GM18508 (cell line): ENCODE measurements around the gene UBR2.
"Not testable (repeated sequence)": the region's sequence is repeated elsewhere in the genome, so short reads cannot be mapped to it uniquely, and the experiment has no call there.

Source experiments
- ATAC-seq: cut with Tn5 transposase; IDR thresholded peaks from one replicate; pipeline ENCODE4 v1.9.1; 2021; ENCODE audit warnings: moderate number of reproducible peaks; ENCODE audit not compliant: insufficient read depth, unreplicated experiment

Gene UBR2

GRCh38 chr6:42689371-42689770 is 125.5 kb downstream of the UBR2 start:
- ATAC-seq, result no peak

GRCh38 chr6:42690151-42690702 is 126.4 kb downstream of the UBR2 start:
- ATAC-seq, result no peak

DNA sequence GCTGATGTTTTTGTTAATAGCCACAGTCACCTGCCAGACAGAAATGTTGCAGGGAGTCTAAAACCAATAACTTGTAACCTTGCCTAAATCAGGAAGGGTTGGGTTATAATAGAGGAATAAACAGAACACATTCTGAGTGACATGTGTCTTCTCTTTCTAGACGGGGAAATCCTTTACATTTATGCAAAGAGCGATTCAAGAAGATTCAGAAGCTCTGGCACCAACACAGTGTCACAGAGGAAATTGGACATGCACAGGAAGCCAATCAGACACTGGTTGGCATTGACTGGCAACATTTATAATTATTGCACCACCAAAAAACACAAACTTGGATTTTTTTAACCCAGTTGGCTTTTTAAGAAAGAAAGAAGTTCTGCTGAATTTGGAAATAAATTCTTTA is 127.0 kb downstream of the UBR2 start:
- ATAC-seq, result no peak

DNA sequence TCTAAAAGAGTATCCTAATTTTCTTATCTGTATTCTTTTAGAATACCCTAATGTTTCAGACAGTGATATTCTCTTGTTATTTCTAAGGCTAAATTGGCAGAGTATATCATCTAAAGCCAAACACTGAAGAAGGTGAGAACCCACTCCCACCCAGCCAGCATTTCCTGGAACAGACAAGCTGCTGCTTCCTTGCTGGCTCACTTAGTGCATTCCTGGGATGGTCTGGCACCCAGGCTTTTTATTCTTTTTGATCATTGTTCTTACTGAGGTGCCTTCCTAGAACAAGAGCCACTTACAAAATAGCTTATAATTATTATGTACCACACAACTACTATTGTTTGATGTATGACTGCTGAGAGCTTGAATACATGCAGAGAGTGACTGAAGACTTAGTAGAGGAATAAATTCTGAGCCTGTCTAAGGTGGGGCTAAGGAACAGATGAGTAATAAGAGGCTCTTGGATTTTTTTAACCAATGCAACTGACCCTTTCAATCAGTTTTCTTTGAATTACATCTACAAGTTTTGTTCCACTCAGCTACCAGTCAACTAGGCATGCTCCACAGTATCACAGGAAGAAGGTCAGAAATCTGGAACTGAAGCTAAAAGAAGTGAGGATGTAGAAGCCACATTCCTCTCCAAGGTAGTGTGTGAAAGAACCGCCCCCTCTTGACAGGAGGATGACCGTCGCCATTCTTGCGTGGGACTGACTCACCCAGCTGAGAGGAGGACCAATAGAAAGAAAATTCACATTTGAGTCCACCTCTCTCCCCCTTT is 128.5 kb downstream of the UBR2 start:
- no peak for ATAC-seq

- ATAC-seq, result no peak
Observed at GRCh38 chr6:42693725-42694323, 130.0 kb downstream of the UBR2 start.

- no peak for ATAC-seq
Observed at GRCh38 chr6:42694586-42694985, 130.8 kb downstream of the UBR2 start.

DNA sequence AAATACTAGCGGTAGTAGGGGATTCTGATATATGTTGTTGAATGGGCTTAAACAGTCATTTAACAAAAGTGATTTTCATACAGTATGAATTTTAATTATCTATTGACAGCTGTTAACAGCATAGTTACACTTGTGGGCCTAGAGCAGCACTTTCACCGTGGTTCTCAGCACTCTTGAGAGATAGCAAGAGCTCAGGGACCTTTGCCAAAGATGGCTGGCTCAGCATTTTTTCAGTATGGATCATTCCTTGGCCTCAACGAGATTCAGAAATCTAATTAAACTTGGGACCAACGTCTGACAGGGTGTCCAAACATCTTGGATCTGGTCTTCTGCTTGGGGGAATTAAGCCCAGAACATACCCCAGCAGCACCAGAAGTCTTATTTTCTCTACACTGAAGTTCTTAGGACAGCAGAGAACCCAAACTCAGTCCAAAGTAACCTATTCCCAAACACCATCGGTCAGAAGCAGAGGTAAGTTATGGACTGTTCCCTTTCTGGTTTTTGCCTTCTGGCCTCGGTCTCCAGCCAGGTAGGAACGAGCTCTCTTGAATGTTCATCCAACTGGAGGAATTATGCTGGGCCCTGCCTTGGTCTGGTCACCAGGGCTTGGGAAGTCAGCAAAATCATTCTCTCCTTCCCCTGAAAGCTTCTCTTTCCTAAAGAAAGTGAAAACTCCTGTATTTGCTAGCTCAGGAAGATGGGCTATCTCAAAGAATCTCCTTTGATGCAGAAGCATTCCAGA is 132.9 kb downstream of the UBR2 start:
- ATAC-seq, result no peak

GRCh38 chr6:42697268-42697655 is 133.4 kb downstream of the UBR2 start:
- no peak for ATAC-seq

- ATAC-seq, result no peak
Observed at GRCh38 chr6:42698217-42698616, 134.4 kb downstream of the UBR2 start.

GRCh38 chr6:42702200-42702599 is 138.4 kb downstream of the UBR2 start:
- no peak for ATAC-seq

- not testable (repeated sequence) for ATAC-seq
Observed at GRCh38 chr6:42702786-42703185, 139.0 kb downstream of the UBR2 start.

GRCh38 chr6:42704251-42704936 is 140.6 kb downstream of the UBR2 start:
- ATAC-seq, result no peak

- no peak for ATAC-seq
Observed at GRCh38 chr6:42704937-42705374, 141.1 kb downstream of the UBR2 start.

DNA sequence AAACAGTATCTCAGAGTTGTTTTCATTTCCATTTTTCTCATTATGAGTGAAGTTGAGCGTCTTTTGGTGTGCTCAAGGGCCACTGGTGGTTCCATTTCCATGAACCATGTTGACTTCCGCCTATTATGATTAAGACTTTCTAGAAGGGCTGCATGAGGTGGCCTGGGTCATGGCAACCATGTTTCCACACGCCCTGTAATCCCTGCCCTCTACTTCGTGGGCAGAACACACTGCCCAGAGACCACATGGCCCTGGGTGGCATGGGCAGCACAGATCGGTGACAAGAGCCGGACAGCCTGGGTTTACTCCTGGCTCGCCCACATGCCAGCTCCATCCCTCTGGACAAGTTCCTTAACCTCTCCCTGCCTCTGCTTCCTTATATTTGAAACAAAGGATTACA is 143.8 kb downstream of the UBR2 start:
- ATAC-seq, result no peak

DNA sequence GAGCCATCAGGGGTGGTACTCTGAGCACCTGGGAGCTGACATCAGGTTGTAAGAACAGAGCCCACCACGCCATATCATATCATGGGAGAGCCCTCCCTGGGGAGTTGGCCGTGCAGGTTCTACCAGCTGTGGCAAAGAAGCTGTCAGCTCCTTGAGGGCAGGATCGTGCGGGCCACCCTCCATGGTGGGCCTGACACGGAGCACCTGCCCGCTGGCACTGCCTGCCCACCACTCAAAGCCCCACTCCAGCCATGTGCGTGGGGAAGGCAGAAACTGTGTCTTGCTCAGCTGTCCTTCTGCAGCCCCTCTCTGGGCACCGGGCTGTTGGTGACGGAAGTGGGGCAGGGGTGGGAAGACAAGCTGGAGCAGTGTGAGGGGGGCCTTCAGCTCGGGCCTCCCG is 144.3 kb downstream of the UBR2 start:
- no peak for ATAC-seq

DNA sequence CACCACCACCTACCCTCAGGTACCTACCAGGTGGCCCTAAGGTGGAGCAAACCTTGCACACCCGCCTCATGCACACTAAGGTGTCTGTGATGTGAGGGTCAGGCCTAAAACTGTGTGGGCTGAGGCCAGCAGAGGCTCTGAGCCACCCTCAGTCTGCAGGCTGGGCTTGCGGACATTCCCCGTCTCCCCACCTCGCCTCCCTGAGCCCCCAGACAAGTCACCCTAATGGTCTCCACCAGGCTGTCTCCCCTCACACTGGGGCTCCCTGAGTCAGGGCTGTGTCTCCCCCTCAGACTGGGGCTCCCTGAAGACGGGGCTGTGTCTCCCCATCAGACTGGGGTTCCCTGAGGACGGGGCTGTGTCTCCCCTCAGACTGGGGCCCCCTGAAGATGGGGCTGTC is 146.0 kb downstream of the UBR2 start:
- no peak for ATAC-seq

- no peak for ATAC-seq
Observed at GRCh38 chr6:42710316-42710715, 146.5 kb downstream of the UBR2 start.

DNA sequence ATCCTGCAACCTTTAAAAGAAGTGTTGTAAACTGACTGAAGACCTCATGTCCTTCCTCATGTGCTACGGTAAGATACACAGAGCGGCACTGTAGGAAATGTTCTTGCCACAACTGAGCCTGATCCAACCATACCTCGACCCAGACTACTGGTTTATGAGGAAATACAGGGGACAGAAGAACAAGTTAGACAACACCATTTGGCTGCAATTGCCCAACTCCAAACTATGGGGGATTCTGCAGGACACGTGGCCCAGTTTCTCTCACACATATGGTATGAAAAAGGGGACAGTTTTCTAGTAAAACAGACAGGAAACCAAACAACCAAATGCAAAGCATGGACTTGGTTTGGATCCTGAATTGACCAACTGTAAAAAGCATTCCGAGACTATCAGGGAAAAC is 148.1 kb downstream of the UBR2 start:
- no peak for ATAC-seq

DNA sequence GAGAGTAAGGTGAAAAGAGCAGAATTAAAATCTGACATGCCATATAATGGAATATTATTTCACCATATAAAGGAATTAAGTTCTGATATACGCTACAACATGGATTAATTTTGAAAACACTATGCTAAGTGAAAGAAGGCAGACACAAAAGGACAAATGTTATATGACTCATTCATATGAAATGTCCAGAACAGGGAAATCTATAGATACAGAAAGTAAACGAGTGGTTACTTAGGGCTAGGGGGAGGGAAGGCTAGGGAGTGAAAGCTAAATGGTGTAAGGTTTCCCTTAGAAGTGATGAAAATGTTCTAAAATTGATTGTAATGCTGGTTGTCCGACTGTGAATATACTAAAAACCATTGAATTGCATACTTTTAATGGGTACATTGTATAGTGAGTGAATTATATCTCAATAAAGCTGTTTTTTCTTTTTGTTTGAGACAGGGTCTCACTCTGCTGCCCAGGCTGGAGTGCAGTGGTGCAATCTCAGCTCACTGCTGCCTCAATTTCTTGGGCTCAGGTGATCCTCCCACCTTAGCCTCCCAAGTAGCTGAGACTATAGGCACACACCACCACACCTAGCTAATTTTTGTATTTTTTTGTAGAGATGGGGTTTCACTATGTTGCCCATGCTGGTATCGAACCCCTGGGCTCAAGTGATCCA is 150.4 kb downstream of the UBR2 start:
- ATAC-seq, result no peak

- no peak for ATAC-seq
Observed at GRCh38 chr6:42715871-42716270, 152.0 kb downstream of the UBR2 start.
